GM13977 (cell line): ENCODE results near the gene CREG1.

Source experiments
- DNase-seq: peaks from one replicate; pipeline ENCODE4 v3.0.0; 2012; ENCODE audit warnings: low spot score
- in situ Hi-C: fragments of 300-500 bp; cut with MboI; formaldehyde crosslinking; loops from one replicate; pipeline ENCODE4 v1.12.0; 2022; ENCODE audit warnings: low sequenced_read_pairs, low pct_unique_long_range_greater_than_20kb, mixed read lengths, inconsistent platforms; ENCODE audit not compliant: unreplicated experiment
- TF ChIP-seq, protein P1 (sequence below): IDR thresholded peaks from 2 replicates; pipeline ENCODE4 v1.5.1; 2012; ENCODE audit warnings: mild to moderate bottlenecking, control low read depth; ENCODE audit not compliant: insufficient read depth; ENCODE audit errors: extremely low read depth, missing control alignments

Gene CREG1

GRCh38 chr1:167524651-167525050 is 28.9 kb downstream of the CREG1 start:
- in situ Hi-C loops: loop anchor here (25.0 kb wide), 1 partner anchor 262 kb away; no protein-coding TSS in a partner anchor
- TF ChIP-seq, protein P1, sequence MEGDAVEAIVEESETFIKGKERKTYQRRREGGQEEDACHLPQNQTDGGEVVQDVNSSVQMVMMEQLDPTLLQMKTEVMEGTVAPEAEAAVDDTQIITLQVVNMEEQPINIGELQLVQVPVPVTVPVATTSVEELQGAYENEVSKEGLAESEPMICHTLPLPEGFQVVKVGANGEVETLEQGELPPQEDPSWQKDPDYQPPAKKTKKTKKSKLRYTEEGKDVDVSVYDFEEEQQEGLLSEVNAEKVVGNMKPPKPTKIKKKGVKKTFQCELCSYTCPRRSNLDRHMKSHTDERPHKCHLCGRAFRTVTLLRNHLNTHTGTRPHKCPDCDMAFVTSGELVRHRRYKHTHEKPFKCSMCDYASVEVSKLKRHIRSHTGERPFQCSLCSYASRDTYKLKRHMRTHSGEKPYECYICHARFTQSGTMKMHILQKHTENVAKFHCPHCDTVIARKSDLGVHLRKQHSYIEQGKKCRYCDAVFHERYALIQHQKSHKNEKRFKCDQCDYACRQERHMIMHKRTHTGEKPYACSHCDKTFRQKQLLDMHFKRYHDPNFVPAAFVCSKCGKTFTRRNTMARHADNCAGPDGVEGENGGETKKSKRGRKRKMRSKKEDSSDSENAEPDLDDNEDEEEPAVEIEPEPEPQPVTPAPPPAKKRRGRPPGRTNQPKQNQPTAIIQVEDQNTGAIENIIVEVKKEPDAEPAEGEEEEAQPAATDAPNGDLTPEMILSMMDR: no peak
- no peak for DNase-seq

- TF ChIP-seq, protein P1: no peak
- DNase-seq: no peak
- in situ Hi-C loops: no loop called here
Observed at GRCh38 chr1:167522246-167522645, 31.3 kb downstream of the CREG1 start.

- in situ Hi-C loops: no loop called here
Observed at GRCh38 chr1:167520711-167521206, 32.8 kb downstream of the CREG1 start.

DNA sequence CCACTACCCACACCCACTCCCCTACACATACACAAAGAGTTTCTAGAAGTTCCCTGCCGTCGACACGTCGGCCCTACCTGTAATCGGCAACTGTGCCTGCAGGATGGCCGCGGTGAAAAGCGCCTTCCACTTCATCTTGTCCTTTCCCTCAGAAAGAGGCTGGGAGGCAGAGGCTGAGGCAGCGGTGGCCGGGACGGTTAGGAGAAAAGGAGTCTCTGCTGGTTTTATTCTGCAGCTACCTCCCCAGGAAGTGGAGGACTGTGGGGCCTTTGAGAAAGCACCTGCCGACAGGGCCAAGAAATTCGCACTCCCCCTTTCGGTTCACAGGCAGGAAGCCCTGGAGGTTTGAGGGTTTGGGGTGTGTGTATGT is 35.2 kb downstream of the CREG1 start, which contains the start of gene CD247:
Gene CD247 (minus strand): TSS at position 199 of the 370 bp plus-strand sequence. CDS start 64 bp downstream, at position 135.
- DNase-seq: peak; percentile 23
- in situ Hi-C loops: no loop called here
- TF ChIP-seq, protein P1: no peak

More at GRCh38 chr1:167520711-167521206, 32.8 kb downstream of the CREG1 start:
- DNase-seq: no peak
- TF ChIP-seq, protein P1: no peak

- TF ChIP-seq, protein P1: no peak
- in situ Hi-C loops: no loop called here
- DNase-seq: no peak
Observed at GRCh38 chr1:167517535-167518330, 35.8 kb downstream of the CREG1 start.

DNA sequence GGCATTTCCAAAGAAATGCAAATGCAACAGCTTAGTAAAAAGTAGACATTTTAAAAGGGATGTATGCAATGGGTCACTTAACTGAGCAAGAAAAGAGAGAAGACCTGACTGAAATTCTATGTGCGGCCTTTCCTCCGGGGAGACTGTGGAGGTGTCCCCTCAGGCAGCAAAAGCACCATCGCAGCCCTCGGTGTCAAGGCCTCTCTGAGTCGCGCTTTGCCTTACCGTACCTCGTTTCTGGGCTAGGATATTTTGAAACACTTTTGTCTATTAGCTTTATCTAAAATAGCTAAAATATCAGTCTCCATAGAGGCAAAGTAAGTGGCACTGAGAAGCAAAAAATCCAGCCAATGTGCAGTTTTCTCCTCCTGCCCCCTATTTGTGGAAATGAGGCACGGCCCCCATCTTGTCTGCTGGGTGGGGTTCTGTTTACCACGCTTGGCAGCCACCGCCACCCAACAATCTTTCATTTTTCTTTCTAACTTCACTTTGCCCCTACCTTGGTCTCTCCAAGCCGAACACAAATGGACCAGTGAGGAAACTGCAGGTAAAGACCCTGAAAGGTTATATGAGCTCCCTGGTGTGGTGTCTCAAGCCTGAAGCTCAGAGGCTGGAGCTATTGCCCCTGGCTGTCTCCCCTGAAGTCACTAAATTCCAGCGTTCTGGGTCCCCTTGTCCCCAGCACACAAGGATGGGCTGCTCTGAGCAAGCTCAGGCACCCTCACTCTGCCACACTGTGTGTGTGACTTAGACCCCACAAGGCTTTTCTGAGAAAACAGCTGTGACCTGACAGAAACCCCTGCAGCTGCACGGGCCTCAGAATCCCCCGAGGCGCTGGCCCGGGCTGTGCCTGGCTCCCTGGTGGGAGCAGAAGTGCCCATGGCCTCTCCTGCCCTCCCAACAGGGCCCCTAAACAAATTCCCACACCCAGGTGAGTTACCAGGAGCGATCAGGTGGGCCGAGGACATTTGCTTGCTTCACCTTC is 36.9 kb downstream of the CREG1 start:
- in situ Hi-C loops: no loop called here
- DNase-seq: no peak
- TF ChIP-seq, protein P1: no peak
